ENCODE data around the gene H2BK1. TPM values are rescaled to one million over a fixed set of nuclear protein-coding genes. Genes with fewer than 3 reads are reported as not detected.
A peak's percentile ranks its signal among the peaks of the same experiment; 100 is the strongest.

The H2BK1 gene
- total RNA-seq, 2 donors from 2014 or later = not detected

DNA sequence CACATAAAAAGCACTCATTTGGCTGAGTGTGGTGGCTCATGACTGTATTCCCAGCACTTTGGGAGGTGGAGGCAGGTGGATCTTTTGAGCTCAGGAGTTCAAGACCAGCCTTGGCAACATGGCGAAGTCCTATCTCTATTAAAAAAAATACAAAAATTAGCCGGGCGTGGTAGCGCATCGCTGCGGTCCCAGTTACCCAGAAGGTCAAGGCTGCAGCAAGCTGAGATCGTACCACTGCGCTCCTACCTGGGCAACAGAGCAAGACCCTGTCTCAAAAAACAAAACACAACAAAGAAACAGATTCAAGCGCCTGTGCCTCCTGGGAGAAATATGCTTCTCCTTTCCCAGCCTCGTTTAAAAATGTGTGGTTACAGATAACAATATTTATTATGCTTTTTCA is 19.0 kb upstream of the H2BK1 start:
- TF ChIP-seq, protein P1, sequence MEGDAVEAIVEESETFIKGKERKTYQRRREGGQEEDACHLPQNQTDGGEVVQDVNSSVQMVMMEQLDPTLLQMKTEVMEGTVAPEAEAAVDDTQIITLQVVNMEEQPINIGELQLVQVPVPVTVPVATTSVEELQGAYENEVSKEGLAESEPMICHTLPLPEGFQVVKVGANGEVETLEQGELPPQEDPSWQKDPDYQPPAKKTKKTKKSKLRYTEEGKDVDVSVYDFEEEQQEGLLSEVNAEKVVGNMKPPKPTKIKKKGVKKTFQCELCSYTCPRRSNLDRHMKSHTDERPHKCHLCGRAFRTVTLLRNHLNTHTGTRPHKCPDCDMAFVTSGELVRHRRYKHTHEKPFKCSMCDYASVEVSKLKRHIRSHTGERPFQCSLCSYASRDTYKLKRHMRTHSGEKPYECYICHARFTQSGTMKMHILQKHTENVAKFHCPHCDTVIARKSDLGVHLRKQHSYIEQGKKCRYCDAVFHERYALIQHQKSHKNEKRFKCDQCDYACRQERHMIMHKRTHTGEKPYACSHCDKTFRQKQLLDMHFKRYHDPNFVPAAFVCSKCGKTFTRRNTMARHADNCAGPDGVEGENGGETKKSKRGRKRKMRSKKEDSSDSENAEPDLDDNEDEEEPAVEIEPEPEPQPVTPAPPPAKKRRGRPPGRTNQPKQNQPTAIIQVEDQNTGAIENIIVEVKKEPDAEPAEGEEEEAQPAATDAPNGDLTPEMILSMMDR (conservative IDR thresholded peaks at IDR 0.05) = no peak
- 93 to 94% methylated on average over 7 to 9 of the region's 10 CpGs for WGBS, 2 experiments (ENCODE audit: insufficient coverage in 1 of 2, insufficient read length in 1 of 2)
- peaks cover 41% of the 10 kb centered on the region for H3K4me1 Mint-ChIP-seq
- Histone ChIP-seq H3K36me3 (ENCODE audit: control insufficient read depth, insufficient read depth, low read length) (peaks cover 14% of the 10 kb centered on the region), H3K9ac (ENCODE audit: extremely low read depth, low read length, poor library complexity, severe bottlenecking) (no peak overlapping the region), H3K9me3 (ENCODE audit: control insufficient read depth, low read length) (no peaks in the 10 kb centered on the region), H3K4me3 (ENCODE audit: low read length) (no peak overlapping the region), H3K27ac (ENCODE audit: low read depth, low read length) (no peak overlapping the region), H3K27me3 (ENCODE audit: control insufficient read depth, insufficient read depth, low read length, poor library complexity, severe bottlenecking) (no peaks in the 10 kb centered on the region), H3K4me1 (ENCODE audit: control insufficient read depth, insufficient read depth, low read length) (peaks cover 16% of the 10 kb centered on the region)
- H3K9me3 Mint-ChIP-seq = no peaks in the 10 kb centered on the region
- H3K4me3 Mint-ChIP-seq = no peak overlapping the region
- no peaks in the 10 kb centered on the region for H3K27me3 Mint-ChIP-seq (ENCODE audit: insufficient read depth)
- H3K36me3 Mint-ChIP-seq (ENCODE audit: low read depth) = peaks cover 13% of the 10 kb centered on the region
- no peak for DNase-seq
- H3K27ac Mint-ChIP-seq = no peak overlapping the region

DNA sequence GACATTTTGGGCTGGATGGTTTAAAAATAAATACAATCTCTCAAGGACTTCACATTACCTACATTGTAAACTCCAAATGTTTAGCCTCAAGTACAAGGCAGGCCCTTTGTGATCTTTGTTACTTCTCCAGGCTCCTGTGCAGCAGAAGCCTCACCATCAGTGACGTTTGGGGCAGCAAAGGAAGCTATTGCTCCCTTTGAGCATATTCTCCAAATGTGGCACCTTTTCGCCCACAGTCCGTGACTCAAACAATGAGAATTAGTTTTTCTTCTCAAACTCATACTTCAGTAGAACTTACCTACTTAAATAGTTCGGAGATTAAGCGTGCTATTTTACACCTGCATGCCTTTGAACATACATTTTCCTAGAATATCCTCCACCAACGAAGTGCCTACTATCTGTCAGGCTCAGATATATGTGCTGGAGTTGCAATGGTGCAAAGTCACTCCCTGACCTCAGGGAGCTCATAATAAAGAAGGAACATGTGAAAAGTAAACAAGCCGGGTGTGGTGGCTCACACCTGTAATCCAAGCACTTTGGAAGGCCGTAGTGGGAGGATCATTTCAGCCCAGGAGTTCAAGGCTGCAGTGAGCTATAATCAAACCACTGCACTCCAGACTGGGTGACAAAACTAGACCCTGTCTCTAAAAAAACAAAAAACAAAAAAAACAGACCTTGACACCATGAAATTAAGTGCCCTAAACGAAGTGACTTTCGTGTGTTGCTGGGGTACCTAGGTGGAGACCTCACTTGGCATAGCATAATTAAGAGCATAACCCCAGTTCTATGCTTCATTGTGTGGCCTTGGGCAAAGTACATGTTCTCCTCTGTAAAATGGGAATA is 18.0 kb upstream of the H2BK1 start:
- Mint-ChIP-seq H3K9me3 (no peaks in the 10 kb centered on the region), H3K36me3 (ENCODE audit: low read depth) (peaks cover 22% of the 10 kb centered on the region), H3K27me3 (ENCODE audit: insufficient read depth) (no peaks in the 10 kb centered on the region), H3K4me3 (peak overlapping the region; percentile 97), H3K27ac (peak overlapping the region; percentile 99), H3K4me1 (peaks cover 36% of the 10 kb centered on the region)
- Histone ChIP-seq H3K27ac (ENCODE audit: low read depth, low read length) (peak overlapping the region; percentile 95), H3K4me3 (ENCODE audit: low read length) (peak overlapping the region; percentile 82), H3K9ac (ENCODE audit: extremely low read depth, low read length, poor library complexity, severe bottlenecking) (peak overlapping the region; percentile 68), H3K27me3 (ENCODE audit: control insufficient read depth, insufficient read depth, low read length, poor library complexity, severe bottlenecking) (no peaks in the 10 kb centered on the region), H3K36me3 (ENCODE audit: control insufficient read depth, insufficient read depth, low read length) (peaks cover 20% of the 10 kb centered on the region), H3K4me1 (ENCODE audit: control insufficient read depth, insufficient read depth, low read length) (peaks cover 11% of the 10 kb centered on the region), H3K9me3 (ENCODE audit: control insufficient read depth, low read length) (no peaks in the 10 kb centered on the region)
- TF ChIP-seq, protein P1 (conservative IDR thresholded peaks at IDR 0.05) = no peak
- DNase-seq = no peak
- 82 to 85% methylated on average over 10 of the region's 10 CpGs for WGBS, 2 experiments (ENCODE audit: insufficient coverage in 1 of 2, insufficient read length in 1 of 2)

DNA sequence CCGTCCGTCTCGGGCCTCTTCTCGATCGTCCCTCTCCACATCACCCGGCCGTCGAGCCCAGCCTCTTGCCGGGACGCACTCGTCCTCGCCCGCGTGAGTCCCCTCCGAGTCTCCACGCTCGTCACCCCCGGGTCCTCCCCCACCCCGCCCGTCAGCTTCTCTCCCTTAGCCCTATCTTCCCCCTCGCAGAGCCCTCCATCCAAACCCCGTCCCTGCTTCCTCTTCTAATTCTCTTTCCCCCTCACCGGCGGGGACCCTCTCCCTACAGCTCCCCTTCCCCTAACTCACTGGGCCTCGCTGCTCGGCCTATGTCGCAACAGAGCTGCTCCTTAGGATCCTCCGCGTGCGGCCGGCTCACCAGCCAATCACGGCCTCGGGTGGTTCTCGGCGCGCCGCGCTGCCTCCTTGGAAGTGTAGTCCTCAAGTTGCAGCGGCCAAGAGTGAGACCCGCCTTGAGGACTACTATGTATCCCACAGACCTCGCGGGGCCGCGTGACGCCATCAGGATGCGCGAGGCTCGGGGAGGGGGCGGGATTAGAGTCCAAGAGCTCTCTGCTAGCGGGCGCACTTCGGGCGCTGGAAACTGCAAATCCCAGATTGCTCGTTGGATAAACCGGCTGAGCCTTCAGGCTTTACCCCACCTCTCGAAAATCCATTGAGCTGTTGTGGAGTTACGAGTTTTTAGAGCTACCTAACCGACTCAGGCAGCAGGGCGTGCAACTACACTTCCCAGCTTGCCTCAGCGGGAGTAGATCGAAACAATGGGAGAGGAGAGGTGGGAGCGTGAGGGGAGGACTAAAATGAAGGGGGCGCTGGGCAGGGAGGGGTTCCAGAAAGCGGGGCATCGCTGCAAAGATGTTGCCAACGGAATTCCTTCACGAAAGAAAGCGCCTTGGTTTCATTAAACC is 16.8 kb upstream of the H2BK1 start, which contains the start of gene ABCF2:
ABCF2 (minus strand) TSS at position 331 of the 908 bp plus-strand sequence. CDS start 747 bp downstream, outside the sequence.
- no peaks in the 10 kb centered on the region for H3K27me3 Mint-ChIP-seq (ENCODE audit: insufficient read depth)
- WGBS, 2 experiments (ENCODE audit: insufficient coverage in 1 of 2, insufficient read length in 1 of 2) = 0 to 1% methylated on average over 49 to 68 of the region's 68 CpGs
- DNase-seq = peak; percentile 100
- peaks cover 31% of the 10 kb centered on the region for H3K36me3 ChIP-seq (ENCODE audit: control insufficient read depth, insufficient read depth, low read length)
- no peaks in the 10 kb centered on the region for H3K9me3 Mint-ChIP-seq
- peak within 1 kb of the TSS; percentile 82 for H3K4me3 ChIP-seq (ENCODE audit: low read length)
- H3K27ac Mint-ChIP-seq = peak within 1 kb of the TSS; percentile 99
- H3K27ac ChIP-seq (ENCODE audit: low read depth, low read length) = peak within 1 kb of the TSS; percentile 95
- peak within 1 kb of the TSS; percentile 97 for H3K4me3 Mint-ChIP-seq
- H3K4me1 ChIP-seq (ENCODE audit: control insufficient read depth, insufficient read depth, low read length) = peaks cover 11% of the 10 kb centered on the region
- peak within 1 kb of the TSS; percentile 68 for H3K9ac ChIP-seq (ENCODE audit: extremely low read depth, low read length, poor library complexity, severe bottlenecking)
- TF ChIP-seq, protein P1 (conservative IDR thresholded peaks at IDR 0.05) = no peak
- peaks cover 32% of the 10 kb centered on the region for H3K36me3 Mint-ChIP-seq (ENCODE audit: low read depth)
- H3K9me3 ChIP-seq (ENCODE audit: control insufficient read depth, low read length) = no peaks in the 10 kb centered on the region
- peaks cover 31% of the 10 kb centered on the region for H3K4me1 Mint-ChIP-seq
- H3K27me3 ChIP-seq (ENCODE audit: control insufficient read depth, insufficient read depth, low read length, poor library complexity, severe bottlenecking) = no peaks in the 10 kb centered on the region

Measured in endodermal cell (in vitro differentiated cells).